ENCODE measurements around the gene HDDC3.
"Not testable (repeated sequence)": the region's sequence is repeated elsewhere in the genome, so short reads cannot be mapped to it uniquely, and the experiment has no call there.

HDDC3 gene

DNA sequence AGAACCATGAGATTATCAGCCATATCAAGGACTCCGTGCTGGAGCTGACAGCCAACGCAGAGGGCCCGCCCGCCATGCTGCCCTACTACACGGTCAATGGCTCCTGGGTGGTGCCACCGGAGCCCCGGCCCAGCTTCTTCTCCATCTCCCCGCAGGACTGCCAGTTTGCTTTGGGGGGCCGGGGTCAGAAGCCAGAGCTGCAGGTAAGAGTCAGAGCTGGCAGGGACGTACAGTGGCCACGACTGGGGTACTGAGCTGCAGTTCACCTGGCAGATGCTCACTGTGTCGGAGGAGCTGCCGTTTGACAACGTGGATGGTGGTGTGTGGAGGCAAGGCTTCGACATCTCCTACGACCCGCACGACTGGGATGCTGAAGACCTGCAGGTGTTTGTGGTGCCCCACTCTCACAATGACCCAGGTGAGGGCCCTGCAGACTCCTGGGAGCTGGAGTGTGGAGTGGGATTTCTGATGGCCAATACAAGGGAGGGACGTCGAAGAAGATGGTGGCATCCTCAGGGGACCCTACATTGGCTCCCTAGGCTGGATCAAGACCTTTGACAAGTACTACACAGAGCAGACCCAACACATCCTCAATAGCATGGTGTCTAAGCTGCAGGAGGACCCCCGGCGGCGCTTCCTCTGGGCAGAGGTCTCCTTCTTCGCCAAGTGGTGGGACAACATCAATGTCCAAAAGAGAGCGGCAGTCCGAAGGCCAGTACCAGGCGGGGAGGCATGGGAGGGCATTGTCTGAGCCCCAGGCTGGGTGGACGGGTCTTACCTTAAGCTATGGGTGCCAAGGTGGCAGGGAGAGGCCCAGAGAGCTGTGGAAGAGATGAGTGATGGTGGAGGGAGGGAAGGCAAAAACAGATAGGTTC, 26.8 kb downstream of the HDDC3 start:
- Histone ChIP-seq H3K9me3 (no peaks in the 10 kb centered on the region), H3K36me3 (replicated peaks) (peaks cover 43% of the 10 kb centered on the region), H3K4me1 (peaks cover 16% of the 10 kb centered on the region), H3K27me3 (ENCODE audit: low read depth) (no peaks in the 10 kb centered on the region), H3K4me3 (no peak overlapping the region)
- in situ Hi-C loops (cut with MboI; ENCODE audit: low sequenced_read_pairs): no loop called here
- no peak for DNase-seq (ENCODE audit: low spot score in 2 of 2)

DNA sequence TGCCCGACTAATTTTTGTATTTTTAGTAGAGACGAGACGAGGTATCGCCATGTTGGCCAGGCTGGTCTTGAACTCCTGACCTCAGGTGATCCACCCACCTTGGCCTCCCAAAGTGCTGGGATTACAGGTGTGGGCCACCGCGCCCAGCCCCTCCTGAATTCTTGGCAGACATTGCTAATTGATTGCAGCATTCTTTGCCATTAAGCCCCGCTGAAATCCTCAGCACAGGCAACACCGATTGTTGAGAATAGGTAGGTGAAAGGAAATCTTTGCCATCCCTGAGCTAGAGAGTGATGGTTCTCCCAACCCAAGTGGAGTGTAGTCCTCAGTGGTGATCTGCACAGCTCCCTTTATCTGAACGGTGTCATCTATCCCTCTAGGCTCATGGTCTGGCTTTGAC, 27.6 kb downstream of the HDDC3 start:
- no peak for DNase-seq (ENCODE audit: low spot score in 2 of 2)
- Histone ChIP-seq H3K27me3 (ENCODE audit: low read depth) (no peaks in the 10 kb centered on the region), H3K9me3 (no peaks in the 10 kb centered on the region), H3K4me1 (peaks cover 16% of the 10 kb centered on the region), H3K4me3 (no peak overlapping the region), H3K36me3 (replicated peaks) (peaks cover 37% of the 10 kb centered on the region)
- in situ Hi-C loops (cut with MboI; ENCODE audit: low sequenced_read_pairs): no loop called here

DNA sequence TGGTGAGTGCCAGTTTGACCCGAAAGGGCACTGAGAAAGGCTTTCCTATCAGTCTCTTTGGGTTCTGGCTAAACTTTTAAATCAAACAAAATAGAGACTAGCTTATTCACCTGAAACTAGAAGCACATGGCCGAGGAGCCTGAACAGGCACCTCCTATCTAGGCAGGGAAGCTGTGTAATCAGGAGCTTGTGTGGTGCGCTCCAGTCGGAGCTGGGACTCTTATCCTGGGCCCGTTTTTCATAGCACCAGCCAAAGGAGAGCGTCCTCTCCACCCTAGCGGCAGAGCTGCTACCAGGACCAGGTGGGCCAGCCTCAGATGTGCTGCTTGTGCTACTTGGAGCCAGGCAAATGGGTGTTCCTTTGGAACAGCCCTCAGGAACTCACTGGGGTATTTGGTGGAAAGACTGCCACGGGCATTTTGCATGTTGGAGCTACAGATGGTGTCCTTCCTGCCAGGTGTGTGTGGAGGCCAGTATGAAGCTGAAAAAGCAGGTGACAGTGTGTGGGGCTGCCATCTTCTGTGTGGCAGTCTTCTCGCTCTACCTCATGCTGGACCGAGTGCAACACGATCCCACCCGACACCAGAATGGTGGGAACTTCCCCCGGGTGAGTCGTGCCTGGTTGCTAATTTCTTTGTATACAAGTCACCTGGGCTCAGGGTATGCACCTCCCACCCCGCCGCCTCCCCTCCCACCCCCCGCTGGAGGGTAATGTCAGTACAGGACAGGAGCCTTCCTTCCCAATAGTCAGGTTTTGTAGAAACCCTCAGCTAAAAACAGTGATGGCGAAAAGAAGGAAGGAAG, 28.4 kb downstream of the HDDC3 start:
- no peaks in the 10 kb centered on the region for H3K9me3 ChIP-seq
- peak overlapping the region; percentile 45 for H3K4me3 ChIP-seq
- no peaks in the 10 kb centered on the region for H3K27me3 ChIP-seq (ENCODE audit: low read depth)
- in situ Hi-C loops (cut with MboI; ENCODE audit: low sequenced_read_pairs): no loop called here
- H3K36me3 ChIP-seq (replicated peaks): peaks cover 36% of the 10 kb centered on the region
- peak; percentile 28 to 39 for DNase-seq (ENCODE audit: low spot score in 2 of 2)
- peaks cover 16% of the 10 kb centered on the region for H3K4me1 ChIP-seq

DNA sequence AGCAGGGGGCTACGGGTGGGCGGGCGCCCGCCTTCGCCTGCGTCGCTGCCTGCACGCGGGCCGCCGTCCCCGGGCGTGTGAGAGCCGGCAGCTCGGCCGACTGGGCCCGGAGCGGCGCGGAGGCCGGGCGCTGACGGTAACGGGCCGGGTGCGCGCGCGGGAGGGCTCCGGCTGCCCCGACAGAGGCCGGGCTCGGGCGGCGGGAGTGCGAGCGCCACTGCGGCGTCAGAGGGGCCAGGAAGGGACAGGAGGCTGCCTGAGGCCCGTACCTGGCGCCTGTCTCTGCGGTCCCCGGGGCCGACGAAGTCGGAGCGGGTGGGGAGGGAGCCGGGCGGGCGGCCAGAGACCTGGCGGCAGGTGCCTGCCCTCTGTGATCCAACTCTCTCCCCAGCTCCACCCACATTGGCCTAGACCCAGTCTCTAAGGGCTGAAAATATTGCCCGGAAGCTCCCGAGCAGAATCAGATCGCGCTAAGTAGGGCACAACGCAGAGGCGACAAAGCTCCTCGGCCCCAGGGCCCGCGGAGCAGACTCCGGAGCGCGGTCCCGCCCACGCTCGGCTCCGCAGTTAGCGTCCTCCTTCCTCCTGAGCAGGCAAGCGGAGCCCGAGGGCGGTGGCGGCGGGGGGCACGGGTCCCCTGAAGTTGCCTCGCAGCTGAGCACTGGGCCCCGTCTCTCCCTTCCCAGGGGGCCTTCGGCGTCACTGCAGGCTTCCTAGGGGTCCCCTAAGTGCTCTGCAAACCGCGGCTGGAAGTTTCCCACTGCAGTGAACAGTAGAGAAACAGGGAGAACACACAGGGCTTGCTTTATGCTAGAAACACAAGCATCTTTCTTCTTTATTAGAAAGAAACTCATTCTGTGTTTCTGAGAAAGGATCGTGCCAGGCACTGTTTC, 29.3 kb downstream of the HDDC3 start, which contains the start of gene MAN2A2:
MAN2A2 (plus strand) TSS at position 463 of the 893 bp plus-strand sequence. CDS start 906 bp downstream, outside the sequence.
- Histone ChIP-seq H3K36me3 (replicated peaks) (peaks cover 32% of the 10 kb centered on the region), H3K27me3 (ENCODE audit: low read depth) (no peaks in the 10 kb centered on the region), H3K4me1 (peaks cover 16% of the 10 kb centered on the region), H3K4me3 (peak within 1 kb of the TSS; percentile 49), H3K9me3 (no peaks in the 10 kb centered on the region; the same call in 1 of the 2 replicates)
- peak; percentile 45 to 73 for DNase-seq (ENCODE audit: low spot score in 2 of 2)
- in situ Hi-C loops (cut with MboI; ENCODE audit: low sequenced_read_pairs): no loop called here

DNA sequence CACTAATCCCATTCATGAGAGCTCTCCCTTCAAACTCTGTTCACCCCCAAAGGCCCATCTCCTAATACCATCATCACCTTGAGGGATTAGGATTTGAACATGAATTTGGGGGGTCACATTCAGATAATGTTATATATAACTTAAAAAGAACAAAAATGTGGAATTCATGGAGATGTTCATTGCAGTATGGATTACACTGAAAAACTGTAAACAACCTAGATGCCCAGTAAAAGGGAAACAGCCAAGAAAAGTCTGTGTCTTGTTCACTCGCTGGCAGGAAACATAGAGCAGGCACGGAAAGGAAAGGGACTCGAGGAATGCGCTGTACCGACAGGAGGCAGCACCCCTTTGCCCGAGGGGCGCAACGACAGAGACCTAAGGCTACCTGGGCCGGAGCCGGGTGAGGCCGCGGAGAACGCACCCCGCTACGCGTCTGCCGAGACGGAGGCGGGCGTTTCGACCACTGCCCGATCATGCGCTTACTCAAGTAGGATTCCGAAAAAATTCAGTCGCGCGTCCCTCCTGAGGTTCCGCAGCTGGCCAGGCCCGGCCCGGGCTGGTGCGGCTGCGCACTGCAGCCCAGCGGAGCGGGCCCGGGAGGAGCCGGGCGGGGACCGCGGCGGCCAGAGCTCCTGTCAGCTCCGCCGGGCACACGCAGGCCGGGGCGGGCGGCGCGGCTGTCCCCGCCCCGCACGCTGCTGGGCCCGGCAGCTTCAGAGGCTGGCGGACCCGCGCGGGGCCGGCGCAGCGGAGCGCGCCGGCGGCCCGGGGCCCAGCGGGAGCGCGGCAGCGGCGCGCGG, 30.1 kb downstream of the HDDC3 start:
- Histone ChIP-seq H3K9me3 (no peaks in the 10 kb centered on the region; the same call in 1 of the 2 replicates), H3K4me3 (peak overlapping the region; percentile 49), H3K36me3 (replicated peaks) (peaks cover 26% of the 10 kb centered on the region), H3K27me3 (ENCODE audit: low read depth) (no peaks in the 10 kb centered on the region), H3K4me1 (peaks cover 16% of the 10 kb centered on the region)
- peak; percentile 67 to 72 for DNase-seq (ENCODE audit: low spot score in 2 of 2)
- in situ Hi-C loops (cut with MboI; ENCODE audit: low sequenced_read_pairs): no loop called here

DNA sequence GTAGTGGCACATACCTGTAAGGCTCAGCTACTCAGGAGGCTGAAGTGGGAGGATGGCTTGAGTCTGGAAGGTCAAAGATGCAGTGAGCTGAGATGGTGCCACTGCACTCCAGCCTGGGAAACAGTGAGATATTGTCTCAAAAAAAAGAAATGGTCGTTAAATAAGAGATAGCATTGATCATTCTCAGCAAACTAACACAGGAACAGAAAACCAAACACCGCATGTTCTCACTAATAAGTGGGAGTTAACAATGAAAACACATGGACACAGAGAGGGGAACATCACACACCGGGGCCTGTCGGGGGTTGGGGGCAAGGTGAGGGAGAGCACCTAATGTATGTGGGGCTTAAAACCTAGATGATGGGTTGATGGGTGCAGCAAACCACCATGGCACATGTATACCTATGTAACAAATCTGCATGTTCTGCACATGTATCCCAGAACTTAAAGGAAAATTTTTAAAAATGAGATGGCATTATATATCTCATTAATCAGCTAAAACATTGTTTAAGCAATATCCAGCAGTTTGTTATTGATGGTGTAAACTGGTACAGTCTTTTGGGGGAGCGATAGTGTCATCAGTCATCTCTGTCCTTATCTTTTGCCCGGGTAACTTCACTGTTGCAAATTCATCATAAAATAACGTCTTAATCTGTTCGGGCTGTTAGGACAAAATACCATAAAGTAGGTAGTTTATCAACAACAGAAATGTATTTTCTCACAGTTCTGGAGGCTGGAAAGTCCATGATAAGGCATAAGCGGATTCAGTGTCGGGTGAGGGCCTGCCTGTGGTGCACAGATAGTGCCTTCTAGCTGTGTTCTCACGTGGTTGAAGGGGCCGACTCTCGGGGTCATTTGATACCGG, 30.9 kb downstream of the HDDC3 start:
- peak; percentile 11 to 62 for DNase-seq (ENCODE audit: low spot score in 2 of 2)
- Histone ChIP-seq H3K36me3 (replicated peaks) (peaks cover 18% of the 10 kb centered on the region), H3K4me3 (peak overlapping the region; percentile 49), H3K27me3 (ENCODE audit: low read depth) (no peaks in the 10 kb centered on the region), H3K4me1 (peaks cover 16% of the 10 kb centered on the region), H3K9me3 (no peaks in the 10 kb centered on the region; the same call in 1 of the 2 replicates)
- in situ Hi-C loops (cut with MboI; ENCODE audit: low sequenced_read_pairs): no loop called here

DNA sequence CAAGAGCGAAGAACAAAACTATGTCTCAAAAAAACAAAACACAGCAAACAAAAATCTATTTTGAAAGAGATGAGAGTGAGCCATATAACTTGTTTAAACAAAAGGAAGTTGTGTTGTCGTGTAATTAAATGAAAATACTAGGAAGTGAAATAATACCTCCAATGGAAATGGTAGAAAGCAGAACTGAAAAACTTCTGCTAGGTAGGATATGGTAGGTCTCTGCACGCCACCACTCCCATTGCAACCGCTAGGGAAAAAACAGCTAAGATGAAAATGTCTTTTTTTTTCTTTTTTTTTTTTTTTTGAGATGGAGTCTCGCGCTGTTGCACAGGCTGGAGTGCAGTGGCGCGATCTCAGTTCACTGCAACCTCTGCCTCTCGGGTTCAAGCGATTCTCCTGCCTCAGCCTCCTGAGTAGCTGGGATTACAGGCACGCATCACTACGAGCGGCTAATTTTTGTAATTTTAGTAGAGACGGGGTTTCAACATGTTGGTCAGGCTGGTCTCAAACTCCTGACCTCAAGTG, 35.2 kb downstream of the HDDC3 start:
- not testable (repeated sequence) for H3K36me3 ChIP-seq (replicated peaks); H3K9me3 ChIP-seq; DNase-seq (ENCODE audit: low spot score in 2 of 2); H3K4me1 ChIP-seq; H3K27me3 ChIP-seq (ENCODE audit: low read depth); H3K4me3 ChIP-seq
- in situ Hi-C loops (cut with MboI; ENCODE audit: low sequenced_read_pairs): loop anchor here (25.0 kb wide), 1 partner anchor 410 kb away; no protein-coding TSS in a partner anchor

DNA sequence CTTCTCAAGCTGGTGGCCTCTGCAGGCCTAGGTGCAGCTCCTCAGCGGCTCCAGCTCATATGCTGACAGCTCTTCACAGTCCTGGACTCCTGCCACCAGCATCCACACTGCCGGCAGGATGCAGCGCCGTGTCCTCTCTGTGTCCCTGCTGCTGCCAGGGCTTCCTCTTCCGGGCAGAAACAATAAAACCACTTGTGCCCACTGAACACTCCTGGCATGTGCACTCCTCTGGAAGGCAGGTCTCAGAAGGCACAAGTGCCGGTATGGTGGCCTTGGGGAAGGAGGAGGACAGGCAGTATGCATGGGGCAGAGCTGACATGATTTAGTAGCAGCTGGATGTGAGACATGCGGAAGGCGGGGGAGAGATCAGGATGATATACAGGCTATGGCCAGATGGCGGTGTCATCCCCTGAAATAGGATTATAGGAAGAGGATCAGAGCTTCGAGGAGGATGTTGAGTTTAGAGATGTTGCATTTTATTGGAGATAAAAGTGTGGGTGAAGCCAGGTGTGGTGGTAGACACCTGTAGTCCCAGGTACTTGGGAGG, 36.7 kb downstream of the HDDC3 start:
- no peak overlapping the region for H3K4me3 ChIP-seq
- peaks cover 5% of the 10 kb centered on the region for H3K36me3 ChIP-seq (replicated peaks)
- no peaks in the 10 kb centered on the region for H3K4me1 ChIP-seq
- in situ Hi-C loops (cut with MboI; ENCODE audit: low sequenced_read_pairs): loop anchor here (25.0 kb wide), 1 partner anchor 408 kb away; no protein-coding TSS in a partner anchor
- H3K27me3 ChIP-seq (ENCODE audit: low read depth): no peaks in the 10 kb centered on the region
- no peaks in the 10 kb centered on the region; the same call in 1 of the 2 replicates for H3K9me3 ChIP-seq
- DNase-seq (ENCODE audit: low spot score in 2 of 2): peak in 1 of 2 experiments; percentile 33

DNA sequence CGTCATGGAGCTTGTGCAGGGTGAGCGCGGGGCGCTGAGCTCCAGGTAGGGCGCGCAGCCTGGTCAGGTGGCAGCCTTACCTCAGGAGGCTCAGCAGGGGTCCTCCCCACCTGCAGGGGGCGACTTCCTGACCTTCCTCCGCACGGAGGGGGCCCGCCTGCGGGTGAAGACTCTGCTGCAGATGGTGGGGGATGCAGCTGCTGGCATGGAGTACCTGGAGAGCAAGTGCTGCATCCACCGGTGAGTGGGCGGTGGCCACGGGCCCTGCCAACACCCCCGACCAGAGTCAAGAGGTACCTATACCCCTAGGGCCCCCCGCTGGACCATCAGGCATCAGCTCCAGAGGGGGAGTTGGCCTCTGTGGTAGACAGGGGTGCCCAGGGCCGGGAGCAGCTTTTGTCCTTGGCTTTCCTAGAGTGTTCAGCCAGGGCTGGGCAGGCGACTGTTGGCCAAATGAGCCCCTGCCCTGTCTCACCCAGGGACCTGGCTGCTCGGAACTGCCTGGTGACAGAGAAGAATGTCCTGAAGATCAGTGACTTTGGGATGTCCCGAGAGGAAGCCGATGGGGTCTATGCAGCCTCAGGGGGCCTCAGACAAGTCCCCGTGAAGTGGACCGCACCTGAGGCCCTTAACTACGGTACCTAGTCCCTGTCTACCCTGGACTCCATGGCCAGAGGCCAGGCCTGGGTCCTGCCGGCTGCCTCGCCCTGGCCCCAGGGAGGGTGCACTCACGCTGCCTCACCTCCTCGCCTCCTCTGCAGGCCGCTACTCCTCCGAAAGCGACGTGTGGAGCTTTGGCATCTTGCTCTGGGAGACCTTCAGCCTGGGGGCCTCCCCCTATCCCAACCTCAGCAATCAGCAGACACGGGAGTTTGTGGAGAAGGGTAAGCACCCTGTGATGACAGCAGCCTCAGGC, 38.9 kb downstream of the HDDC3 start:
- peak in 1 of 2 experiments; percentile 62 for DNase-seq (ENCODE audit: low spot score in 2 of 2)

DNA sequence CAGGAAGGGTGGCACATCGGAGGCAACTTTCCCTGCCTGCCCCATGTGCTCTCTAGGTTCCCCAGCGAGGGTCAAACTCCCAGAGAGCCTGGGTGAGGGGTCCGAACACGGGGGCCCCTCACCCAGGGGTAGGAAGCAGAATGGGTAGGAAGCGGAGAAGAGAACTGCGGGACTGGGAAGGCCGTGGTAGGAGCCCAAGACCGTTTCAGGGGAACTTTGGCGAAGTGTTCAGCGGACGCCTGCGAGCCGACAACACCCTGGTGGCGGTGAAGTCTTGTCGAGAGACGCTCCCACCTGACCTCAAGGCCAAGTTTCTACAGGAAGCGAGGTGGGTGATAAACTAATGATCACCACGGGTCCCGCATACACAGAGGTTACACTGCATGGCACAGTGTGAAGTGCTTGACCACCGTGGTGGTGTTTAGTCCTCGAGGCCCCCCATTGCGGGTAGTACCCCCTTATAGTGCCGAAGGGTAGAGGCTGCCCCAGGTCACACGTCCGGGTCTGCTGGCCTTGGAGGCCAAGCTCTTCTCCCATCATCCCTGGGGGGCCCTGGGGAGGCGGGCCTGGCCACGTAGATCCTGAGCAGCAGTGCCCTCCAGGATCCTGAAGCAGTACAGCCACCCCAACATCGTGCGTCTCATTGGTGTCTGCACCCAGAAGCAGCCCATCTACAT, 39.7 kb downstream of the HDDC3 start:
- H3K4me1 ChIP-seq: no peaks in the 10 kb centered on the region
- DNase-seq (ENCODE audit: low spot score in 2 of 2): no peak
- peaks cover 5% of the 10 kb centered on the region for H3K36me3 ChIP-seq (replicated peaks)
- in situ Hi-C loops (cut with MboI; ENCODE audit: low sequenced_read_pairs): loop anchor here (25.0 kb wide), 1 partner anchor 405 kb away; no protein-coding TSS in a partner anchor
- no peaks in the 10 kb centered on the region for H3K27me3 ChIP-seq (ENCODE audit: low read depth)
- H3K9me3 ChIP-seq: no peaks in the 10 kb centered on the region
- no peak overlapping the region; the same call in 1 of the 2 replicates for H3K4me3 ChIP-seq

More for the DNA sequence above, 38.9 kb downstream of the HDDC3 start:
- Histone ChIP-seq H3K4me1 (no peaks in the 10 kb centered on the region), H3K4me3 (peak overlapping the region; percentile 28), H3K36me3 (replicated peaks) (peaks cover 5% of the 10 kb centered on the region), H3K27me3 (ENCODE audit: low read depth) (no peaks in the 10 kb centered on the region), H3K9me3 (no peaks in the 10 kb centered on the region; the same call in 1 of the 2 replicates)
- in situ Hi-C loops (cut with MboI; ENCODE audit: low sequenced_read_pairs): loop anchor here (25.0 kb wide), 1 partner anchor 406 kb away; no protein-coding TSS in a partner anchor

All from HAP-1 (cell line).